Activated B cell treated with CpG ODN at 0.5 μM for 24 hours (primary cell): Measurements from ENCODE around the gene JHY. TPM values are rescaled to one million over a fixed set of nuclear protein-coding genes. Genes with fewer than 3 reads are reported as not detected.

Source experiments
- ATAC-seq: fragments of 200-7000 bp; cut with Tn5 transposase; one replicate; pipeline ENCODE4 v1.10.0; 2021; ENCODE audit warnings: low read depth, mild to moderate bottlenecking, moderate library complexity
- CTCF ChIA-PET: fragments of 350-600 bp; sonication (Branson Sonifier 250); formaldehyde crosslinking; loops from one replicate; lab custom pipeline; 2021; ENCODE audit warnings: antibody characterized with exemption; lab: Charles Lee
- POLR2A ChIA-PET: fragments of 350-600 bp; sonication (Branson Sonifier 250); formaldehyde crosslinking; loops from one replicate; lab custom pipeline; 2021; ENCODE audit warnings: antibody characterized with exemption; lab: Charles Lee
- DNase-seq: peaks from one replicate; pipeline ENCODE4 v3.0.0; 2022
- H3K27ac Mint-ChIP-seq: one replicate; pipeline ENCODE4 v1.8.0; 2020; ENCODE audit warnings: mixed read lengths
- H3K27me3 Mint-ChIP-seq: one replicate; pipeline ENCODE4 v1.8.0; 2021; ENCODE audit warnings: mixed read lengths
- H3K36me3 Mint-ChIP-seq: one replicate; pipeline ENCODE4 v1.8.0; 2021; ENCODE audit warnings: low read depth, mixed read lengths
- H3K4me1 Mint-ChIP-seq: one replicate; pipeline ENCODE4 v1.8.0; 2021; ENCODE audit warnings: mixed read lengths
- H3K4me3 Mint-ChIP-seq: one replicate; pipeline ENCODE4 v1.8.0; 2020; ENCODE audit warnings: mild to moderate bottlenecking, mixed read lengths
- H3K9me3 Mint-ChIP-seq: one replicate; pipeline ENCODE4 v1.8.0; 2020; ENCODE audit warnings: mixed read lengths
- intact Hi-C: fragments of 100-400 bp; cut with micrococcal nuclease; formaldehyde crosslinking; loops from one replicate; pipeline ENCODE4 v1.15.1; 2024
- total RNA-seq: library from RNA; stranded (reverse); gene quantifications from 2 replicates; pipeline ENCODE4 v1.2.3, GENCODE V29; 2022
- TF ChIP-seq, protein P1 (sequence below): fragments of 200-600 bp; IDR thresholded peaks from one replicate; pipeline ENCODE4 v1.8.0; 2022; ENCODE audit warnings: antibody characterized with exemption, mild to moderate bottlenecking

JHY gene
- total RNA-seq, 1 donor from 2014 or later, result 2.0 TPM

DNA sequence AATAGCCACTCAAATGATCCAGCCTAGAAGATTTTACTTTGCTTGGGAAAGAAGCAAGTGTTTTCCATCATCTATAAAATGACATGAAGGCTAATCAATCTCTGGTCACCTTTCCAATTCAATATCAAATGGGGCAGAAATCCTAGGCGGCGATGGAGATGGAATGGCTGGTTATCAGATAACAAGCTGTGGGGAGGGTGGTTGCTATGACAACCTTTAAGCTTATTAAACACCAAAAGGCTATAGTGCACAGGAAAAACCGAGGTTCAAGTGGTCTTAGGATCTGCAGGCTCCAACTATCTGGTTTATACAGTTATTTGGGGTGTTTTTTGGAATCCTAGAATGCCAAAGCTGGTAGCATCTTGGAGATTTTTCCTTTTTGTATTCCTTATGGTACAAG, 113.0 kb downstream of the JHY start:
- Mint-ChIP-seq H3K9me3 (no peaks in the 10 kb centered on the region), H3K4me1 (no peaks in the 10 kb centered on the region), H3K27ac (no peak overlapping the region), H3K27me3 (peaks cover 20% of the 10 kb centered on the region), H3K36me3 (no peaks in the 10 kb centered on the region), H3K4me3 (no peak overlapping the region)
- TF ChIP-seq, protein P1, sequence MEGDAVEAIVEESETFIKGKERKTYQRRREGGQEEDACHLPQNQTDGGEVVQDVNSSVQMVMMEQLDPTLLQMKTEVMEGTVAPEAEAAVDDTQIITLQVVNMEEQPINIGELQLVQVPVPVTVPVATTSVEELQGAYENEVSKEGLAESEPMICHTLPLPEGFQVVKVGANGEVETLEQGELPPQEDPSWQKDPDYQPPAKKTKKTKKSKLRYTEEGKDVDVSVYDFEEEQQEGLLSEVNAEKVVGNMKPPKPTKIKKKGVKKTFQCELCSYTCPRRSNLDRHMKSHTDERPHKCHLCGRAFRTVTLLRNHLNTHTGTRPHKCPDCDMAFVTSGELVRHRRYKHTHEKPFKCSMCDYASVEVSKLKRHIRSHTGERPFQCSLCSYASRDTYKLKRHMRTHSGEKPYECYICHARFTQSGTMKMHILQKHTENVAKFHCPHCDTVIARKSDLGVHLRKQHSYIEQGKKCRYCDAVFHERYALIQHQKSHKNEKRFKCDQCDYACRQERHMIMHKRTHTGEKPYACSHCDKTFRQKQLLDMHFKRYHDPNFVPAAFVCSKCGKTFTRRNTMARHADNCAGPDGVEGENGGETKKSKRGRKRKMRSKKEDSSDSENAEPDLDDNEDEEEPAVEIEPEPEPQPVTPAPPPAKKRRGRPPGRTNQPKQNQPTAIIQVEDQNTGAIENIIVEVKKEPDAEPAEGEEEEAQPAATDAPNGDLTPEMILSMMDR, result no peak
- intact Hi-C loops, result no loop called here
- no peak for DNase-seq
- CTCF ChIA-PET, result no interaction called here
- POLR2A ChIA-PET, result no interaction called here
- no peak for ATAC-seq

- Mint-ChIP-seq H3K36me3 (no peaks in the 10 kb centered on the region), H3K4me1 (no peaks in the 10 kb centered on the region), H3K9me3 (no peaks in the 10 kb centered on the region), H3K4me3 (no peak overlapping the region), H3K27me3 (peaks cover 24% of the 10 kb centered on the region), H3K27ac (no peak overlapping the region)
- intact Hi-C loops, result no loop called here
- POLR2A ChIA-PET, result no interaction called here
- DNase-seq, result no peak
- CTCF ChIA-PET, result interaction anchor here (0.6 kb wide), 1 partner anchor 1338 kb away, joined by 3 read pairs; no protein-coding TSS in a partner anchor
- TF ChIP-seq, protein P1, result no peak
- no peak for ATAC-seq
Observed at GRCh38 chr11:122998727-122999366, 116.3 kb downstream of the JHY start.

- Mint-ChIP-seq H3K9me3 (no peaks in the 10 kb centered on the region), H3K27ac (no peak overlapping the region), H3K4me3 (no peak overlapping the region), H3K36me3 (no peaks in the 10 kb centered on the region), H3K27me3 (peaks cover 18% of the 10 kb centered on the region), H3K4me1 (no peaks in the 10 kb centered on the region)
- ChIA-PET CTCF (no interaction called here), POLR2A (no interaction called here)
- ATAC-seq (no peak), DNase-seq (no peak)
- TF ChIP-seq, protein P1, result no peak
- intact Hi-C loops, result no loop called here
Observed at GRCh38 chr11:123000721-123001120, 118.2 kb downstream of the JHY start.

DNA sequence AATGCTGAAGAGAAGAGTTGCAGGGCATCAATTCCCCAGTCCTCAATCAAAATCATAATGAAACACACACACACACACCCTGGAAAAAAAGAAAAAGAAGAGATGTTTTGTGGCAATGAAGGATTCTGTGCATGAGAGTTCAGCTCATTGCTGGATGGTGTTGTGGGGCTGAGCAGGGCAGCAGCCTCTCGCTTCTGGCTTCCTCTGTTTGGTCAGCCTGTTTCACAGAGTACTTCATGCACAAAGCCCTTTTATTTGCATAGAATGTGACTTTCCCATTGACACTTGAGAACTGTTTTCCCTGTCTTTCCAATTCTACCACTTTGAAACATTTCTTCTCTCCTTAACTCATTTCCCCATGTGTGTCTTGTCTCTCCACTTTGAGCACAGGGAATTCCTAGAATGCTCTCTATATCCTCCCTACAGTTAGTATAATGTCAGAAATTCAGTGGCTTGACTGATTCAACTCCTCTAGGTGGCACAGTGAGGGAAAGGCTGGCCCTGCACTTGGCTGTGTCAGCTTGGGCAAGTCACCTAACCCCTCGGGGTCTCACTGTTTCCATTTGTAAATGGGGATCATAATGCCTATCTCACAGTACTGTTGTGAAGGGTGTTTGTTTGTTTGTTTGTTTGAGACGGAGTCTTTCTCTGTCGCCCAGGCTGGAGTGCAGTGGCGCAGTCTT, 124.4 kb downstream of the JHY start:
- Mint-ChIP-seq H3K9me3 (no peaks in the 10 kb centered on the region), H3K27me3 (peaks cover 14% of the 10 kb centered on the region), H3K4me3 (no peak overlapping the region), H3K36me3 (no peaks in the 10 kb centered on the region), H3K4me1 (no peaks in the 10 kb centered on the region), H3K27ac (no peak overlapping the region)
- TF ChIP-seq, protein P1, result no peak
- POLR2A ChIA-PET, result no interaction called here
- intact Hi-C loops, result no loop called here
- no peak for ATAC-seq
- no peak for DNase-seq
- CTCF ChIA-PET, result no interaction called here

Other genes starting within 250 kb of the JHY start
- 2.9 and 4.3 TPM in 2 replicates for gene UBASH3B, start 227.0 kb upstream of the JHY start, total RNA-seq
- not detected in 2 replicates for gene CRTAM, start 44.3 kb upstream of the JHY start, total RNA-seq
- gene BSX, start 99.1 kb downstream of the JHY start, total RNA-seq, result not detected in 2 replicates
- gene HSPA8, start 179.4 kb downstream of the JHY start, total RNA-seq, result 1,278 and 1,380 TPM in 2 replicates